NCI-H460 (cell line): Measurements from ENCODE around the gene KIRREL1. TPM values are rescaled to one million over a fixed set of nuclear protein-coding genes. Genes with fewer than 3 reads are reported as not detected.
A peak's percentile ranks its signal among the peaks of the same experiment; 100 is the strongest.

ENCODE experiments used
- DNase-seq: peaks from one replicate; pipeline ENCODE4 v3.0.0-alpha.2; 2016; ENCODE audit warnings: low read depth; ENCODE audit errors: extremely low read depth
- total RNA-seq: library from RNA; depleted of rRNA; stranded (reverse); fragments of >200 nt; shearing (Covaris generic); gene quantifications from 2 replicates; pipeline ENCODE4 v1.2.3, GENCODE V29; 2014

Gene KIRREL1
- total RNA-seq, 1 experiment from 2014 or later: 48.7 TPM

DNA sequence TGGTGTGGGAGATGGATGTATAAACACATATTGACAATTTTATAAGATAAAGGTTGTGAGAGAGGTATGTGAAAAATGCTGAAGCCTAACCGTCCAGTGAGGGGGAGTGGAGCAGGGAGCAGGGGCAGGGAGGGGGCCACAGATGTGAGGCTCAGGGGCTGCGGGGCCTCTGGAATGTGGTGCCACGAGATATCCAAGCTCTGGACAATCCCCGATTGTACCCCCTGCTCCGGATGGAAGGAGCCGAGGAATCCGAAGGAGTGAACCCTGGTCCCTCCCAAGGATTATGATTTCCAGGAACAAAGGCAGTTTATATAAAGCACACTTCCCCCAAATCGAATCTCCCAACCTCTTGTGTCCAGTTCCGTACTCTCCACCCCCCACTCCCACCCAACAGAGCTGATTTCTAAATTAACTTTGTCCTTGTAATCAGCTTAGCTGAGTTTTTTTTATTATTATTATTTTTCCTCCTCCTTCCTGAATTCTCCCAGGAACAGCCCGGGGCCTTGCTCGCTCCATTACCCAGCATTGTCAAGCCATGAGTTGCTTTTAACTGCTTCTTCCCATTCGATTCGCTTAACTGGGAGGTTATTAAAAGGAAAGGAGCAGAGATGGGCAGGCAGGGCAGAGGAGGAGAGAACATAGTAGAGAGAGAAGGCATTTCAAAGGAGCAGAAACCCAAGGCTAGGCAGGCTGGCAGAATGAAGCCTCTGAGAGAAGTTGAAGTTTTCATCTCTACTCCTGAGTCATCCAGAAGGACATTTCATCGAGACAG is 9.4 kb downstream of the KIRREL1 start:
- DNase-seq: no peak

GRCh38 chr1:158003406-158003800 is 10.0 kb downstream of the KIRREL1 start:
- DNase-seq: no peak

- DNase-seq: no peak
Measured at GRCh38 chr1:158005224-158005623, 11.8 kb downstream of the KIRREL1 start.

DNA sequence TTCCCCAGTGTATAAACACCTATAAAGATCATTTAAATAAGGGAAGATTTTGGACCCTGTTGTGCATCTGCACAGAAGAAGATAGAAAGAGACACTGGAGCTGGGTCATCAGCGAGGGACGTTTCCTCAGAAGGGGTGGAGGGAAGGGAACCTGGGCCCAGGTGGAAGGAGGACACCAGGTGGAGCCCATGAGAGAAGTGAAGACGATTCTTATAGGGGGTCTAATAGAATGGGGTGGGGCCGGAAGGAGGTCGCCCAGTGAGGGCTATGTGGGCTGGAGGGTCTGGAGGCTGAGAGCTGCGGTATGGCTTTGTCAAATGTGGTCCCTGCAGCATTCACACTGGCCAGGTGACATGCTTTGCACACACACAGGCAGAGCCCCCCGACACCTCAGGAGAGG is 13.7 kb downstream of the KIRREL1 start:
- no peak for DNase-seq

DNA sequence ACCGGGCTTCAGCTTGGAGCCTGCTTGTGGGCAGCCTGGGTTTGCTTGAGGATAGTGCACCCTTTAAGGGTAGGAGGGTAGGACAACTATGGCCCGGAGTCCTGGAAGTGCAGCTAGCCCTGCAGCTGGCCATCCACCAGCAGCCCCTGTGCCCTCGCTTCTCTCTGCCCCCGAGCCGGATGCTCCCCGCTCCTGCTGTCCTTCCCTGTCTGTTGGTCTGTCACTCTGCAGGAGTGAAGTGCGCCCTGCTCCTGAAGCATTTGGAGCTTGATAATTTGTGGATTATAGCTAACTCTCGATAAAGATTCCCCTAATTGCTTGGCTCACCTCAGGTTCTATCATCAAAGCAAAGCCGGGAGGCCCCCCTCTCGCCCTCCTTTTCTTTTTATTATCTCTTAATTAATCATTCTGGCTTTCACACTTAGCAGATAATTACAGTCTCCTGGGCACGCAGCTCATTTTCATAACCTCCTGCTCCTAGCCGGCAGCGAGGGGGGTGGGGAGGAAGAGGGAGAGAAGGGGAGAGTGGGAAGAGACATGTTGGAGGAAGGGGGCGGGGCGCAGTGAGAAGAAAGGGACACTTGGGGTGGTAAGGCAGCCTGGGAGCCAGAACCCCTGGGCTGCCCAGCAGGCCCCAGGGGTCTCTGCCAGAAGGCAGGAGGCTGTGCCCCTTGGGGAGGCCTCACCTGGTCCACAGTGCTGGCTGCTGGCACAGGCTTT is 14.4 kb downstream of the KIRREL1 start:
- DNase-seq: no peak

- DNase-seq: no peak
Measured at GRCh38 chr1:158008630-158009029, 15.2 kb downstream of the KIRREL1 start.

- no peak for DNase-seq
Measured at GRCh38 chr1:158011714-158012113, 18.3 kb downstream of the KIRREL1 start.

DNA sequence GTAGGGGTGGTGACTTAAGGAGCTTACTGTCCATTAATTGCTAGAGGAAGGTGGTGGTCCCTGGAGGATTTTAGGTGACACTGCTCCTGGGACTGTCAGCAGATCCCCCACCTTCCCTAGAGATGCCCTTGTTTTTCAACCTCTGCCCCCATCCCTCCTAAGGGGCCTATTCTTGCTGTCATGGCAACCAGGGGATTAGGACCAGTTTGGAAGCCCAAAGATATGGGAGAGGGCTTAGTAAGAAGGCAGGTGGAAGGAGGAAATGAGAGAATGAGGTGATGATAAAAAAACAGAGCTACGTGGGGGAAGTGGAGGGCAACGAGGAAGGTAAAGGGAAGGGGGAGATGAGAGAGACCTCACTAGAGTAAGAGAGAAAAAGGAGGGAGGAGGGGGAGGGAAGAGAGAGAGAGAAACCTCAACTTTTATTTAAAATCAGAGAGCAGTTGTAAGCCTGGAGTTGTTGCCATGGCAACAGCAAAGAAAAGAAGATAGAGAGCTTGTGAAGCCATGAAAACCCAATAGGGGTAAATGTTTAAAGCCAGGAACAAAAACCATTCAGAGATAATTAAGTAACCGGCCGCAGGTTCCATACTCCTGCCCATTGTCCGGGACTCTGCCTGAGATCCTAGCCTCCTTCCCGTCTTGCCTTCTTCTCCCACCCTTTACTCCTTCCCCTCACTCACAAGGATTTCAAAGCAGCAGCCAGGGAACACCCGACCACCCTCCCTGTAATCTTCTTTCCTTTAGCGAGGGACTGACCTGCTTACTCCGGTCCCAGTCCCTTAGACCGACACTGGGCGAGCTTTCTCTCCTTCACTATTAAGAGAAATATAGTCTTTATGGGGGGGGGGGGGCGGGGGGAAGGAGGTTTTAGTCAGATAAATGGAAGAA is 20.6 kb downstream of the KIRREL1 start:
- DNase-seq: no peak

DNA sequence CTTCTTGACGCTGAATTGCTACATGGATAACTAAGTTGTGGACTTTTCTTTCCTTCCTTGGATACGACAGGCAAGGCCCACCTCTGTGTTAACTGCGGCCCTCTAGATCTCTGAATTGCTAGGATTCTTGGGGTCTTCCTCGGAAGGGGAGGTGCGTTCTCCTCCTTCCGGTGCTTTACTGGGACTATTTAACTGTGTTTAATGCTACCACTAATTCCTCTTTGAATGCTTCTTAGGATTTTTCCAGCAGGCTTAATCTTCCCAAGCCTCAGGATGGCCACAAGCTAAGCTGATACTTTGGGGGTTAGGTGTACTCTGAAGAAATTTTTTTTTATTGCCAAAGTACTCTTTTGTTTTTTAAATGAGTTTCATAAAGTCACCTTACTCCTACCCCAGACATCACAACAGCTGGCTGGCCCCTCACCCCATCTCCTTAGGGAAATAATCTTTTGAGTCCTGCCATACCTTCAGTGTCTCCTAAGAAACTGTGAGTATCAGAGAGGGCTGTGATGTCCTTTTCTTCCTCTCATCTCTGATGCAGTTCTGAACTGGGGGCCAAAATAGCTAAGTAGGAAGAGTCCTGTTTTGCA is 21.4 kb downstream of the KIRREL1 start:
- no peak for DNase-seq

DNA sequence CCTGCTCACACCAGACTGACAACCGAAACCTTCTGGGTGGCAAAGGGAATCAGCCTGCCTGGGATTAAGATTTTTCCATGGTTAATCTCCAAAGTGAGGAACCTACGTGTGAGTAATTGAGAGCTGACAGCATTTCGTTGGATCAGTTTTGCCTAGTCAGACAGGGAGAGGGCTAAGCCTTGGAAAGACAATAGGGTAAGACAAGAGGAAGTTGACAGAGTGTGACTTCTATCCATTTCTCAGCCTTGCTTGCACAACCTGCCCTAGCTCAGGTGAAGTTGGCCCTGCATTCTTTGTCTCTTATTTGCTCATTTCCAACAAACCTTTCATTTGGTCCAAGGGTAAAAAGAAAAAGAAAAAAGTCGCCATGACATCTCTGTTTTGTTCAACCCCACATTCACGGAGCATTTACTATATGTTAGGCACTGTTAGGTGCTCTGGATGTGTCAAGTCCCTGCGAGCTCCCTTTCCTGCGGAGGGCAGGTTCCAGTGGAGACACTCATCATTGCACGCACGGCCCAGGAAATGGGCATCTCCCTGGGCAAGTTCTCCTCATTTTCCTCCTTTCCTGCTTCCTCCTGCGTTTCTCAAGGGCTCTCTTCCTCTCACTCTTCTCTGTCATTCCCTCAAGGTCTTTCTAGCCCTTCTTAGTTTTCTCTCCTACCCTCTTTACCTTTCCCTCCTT is 23.3 kb downstream of the KIRREL1 start:
- no peak for DNase-seq

GRCh38 chr1:158017800-158018595 is 24.6 kb downstream of the KIRREL1 start:
- DNase-seq: no peak

GRCh38 chr1:158019171-158019868 is 25.9 kb downstream of the KIRREL1 start:
- peak; percentile 90 for DNase-seq

DNA sequence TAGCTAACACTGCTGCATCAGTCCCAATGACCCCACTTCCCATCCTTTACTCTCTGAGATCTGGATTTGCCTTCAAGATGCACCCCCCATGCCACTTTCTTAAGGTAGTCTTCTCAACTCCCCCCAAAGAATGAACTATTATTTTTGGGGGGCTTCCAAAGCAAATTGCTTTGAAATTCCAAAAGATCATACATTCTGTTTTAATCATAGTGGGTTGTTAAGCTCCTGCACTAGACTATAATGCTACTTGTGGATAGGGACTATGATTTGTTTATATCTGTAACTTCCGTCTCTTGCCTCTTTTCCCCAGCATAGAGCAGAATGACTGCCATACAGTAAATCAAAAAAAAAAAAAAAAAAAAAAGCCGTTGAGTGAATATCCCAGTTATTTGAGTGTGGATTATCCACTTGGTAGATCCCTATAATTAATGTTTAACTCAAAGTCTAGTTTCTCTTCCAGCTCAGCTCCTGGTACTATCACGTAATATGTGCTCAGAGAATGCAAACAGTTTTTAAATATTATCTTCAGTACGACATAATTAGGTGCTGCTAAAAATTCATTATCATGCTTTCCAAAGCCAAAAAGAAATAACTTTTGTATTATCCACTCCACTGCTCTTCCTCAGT is 26.9 kb downstream of the KIRREL1 start:
- DNase-seq: no peak

DNA sequence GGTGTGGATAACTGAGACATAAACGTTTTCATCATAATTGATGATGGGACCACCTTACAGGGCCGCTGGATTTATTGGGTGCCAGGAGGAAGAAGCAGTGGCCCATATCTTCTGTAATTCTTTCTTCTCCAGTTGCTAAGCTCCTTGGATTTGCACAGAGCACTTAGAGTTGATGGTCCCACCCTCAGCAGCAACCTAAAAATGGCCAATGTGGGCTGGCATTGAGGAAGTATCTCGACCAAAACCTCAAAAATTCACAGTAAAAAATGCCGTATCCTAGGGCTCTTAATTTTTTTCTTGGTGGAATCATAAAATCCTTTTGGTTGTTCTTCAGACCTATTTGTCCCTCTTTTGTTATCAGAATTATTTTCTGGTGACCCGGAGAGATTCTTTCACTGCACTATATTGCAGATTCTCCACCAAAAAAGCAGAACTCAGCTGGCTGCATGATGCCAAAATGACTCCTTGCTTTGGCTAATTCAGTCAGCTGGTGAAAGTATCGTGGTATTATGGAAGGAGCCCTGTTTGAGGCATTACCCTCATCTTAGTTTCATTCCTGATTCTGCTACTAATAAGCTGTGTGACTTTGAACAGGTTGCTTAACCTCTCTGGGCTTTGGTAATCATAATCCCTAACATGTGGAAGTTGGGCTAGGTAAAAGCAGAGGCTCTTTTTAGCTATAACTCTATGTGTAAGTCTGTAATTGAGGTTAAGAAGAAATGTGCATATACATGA is 27.6 kb downstream of the KIRREL1 start:
- DNase-seq: no peak

GRCh38 chr1:158021721-158022120 is 28.3 kb downstream of the KIRREL1 start:
- no peak for DNase-seq

GRCh38 chr1:158022554-158023312 is 29.3 kb downstream of the KIRREL1 start:
- no peak for DNase-seq

DNA sequence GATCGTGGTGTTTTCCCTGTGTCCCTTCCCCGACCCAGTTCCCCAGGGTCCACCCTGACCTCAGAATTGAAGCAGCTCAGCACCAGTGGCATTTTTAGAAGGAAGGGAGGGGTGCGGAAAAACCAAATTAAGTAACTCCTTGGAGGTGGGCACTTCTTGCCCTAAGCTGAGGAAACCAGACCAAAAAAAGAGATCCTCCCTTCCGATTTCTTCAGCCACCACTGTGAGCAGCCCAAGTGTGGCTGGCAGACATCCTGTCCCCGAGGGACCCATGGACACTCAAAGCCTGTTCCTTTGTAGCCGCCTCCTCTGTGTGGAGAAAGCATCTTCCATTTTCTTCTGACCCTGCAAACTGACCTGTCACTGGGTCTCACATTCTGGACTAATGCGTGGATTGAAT is 31.3 kb downstream of the KIRREL1 start:
- no peak for DNase-seq
